H1 (cell line): ENCODE results near the gene SPAG17. TPM values are rescaled to one million over a fixed set of nuclear protein-coding genes. Genes with fewer than 3 reads are reported as not detected.

ENCODE experiments used
- CTCF ChIA-PET: fragments of 300-600 bp; sonication (Branson Sonifier 250); formaldehyde crosslinking; loops from one replicate; lab custom pipeline; 2021; ENCODE audit not compliant: partially characterized antibody; lab: Charles Lee
- POLR2A ChIA-PET: fragments of 300-600 bp; sonication (Branson Sonifier 250); formaldehyde crosslinking; loops from one replicate; lab custom pipeline; 2021; ENCODE audit warnings: inconsistent platforms; ENCODE audit not compliant: partially characterized antibody; lab: Charles Lee
- DNase-seq, 2 experiments: peaks; one replicate each; pipeline versions ENCODE4 v3.0.0 to v3.0.0-alpha.2; 2010 to 2022; ENCODE audit warnings: low spot score in 2 of 2, low read depth in 1 of 2, mixed read lengths in 1 of 2
- FAIRE-seq: peaks from 2 replicates; lab custom pipeline; 2011; peaks lifted over from hg19 to GRCh38; lab: Jason Lieb, UNC
- H2AFZ ChIP-seq: 2 replicates; pipeline ENCODE4 v1.8.1; 2012; ENCODE audit warnings: low read length, inconsistent platforms
- H2AK5ac ChIP-seq: 2 replicates; pipeline ENCODE4 v1.6.1; 2013; ENCODE audit warnings: low read depth, low read length
- H2BK120ac ChIP-seq: replicated peaks from 2 replicates; pipeline ENCODE3; 2013; ENCODE audit warnings: low read depth, low read length, inconsistent platforms
- H2BK12ac ChIP-seq: 2 replicates; pipeline ENCODE4 v1.6.1; 2013; ENCODE audit warnings: low read depth, low read length
- H2BK15ac ChIP-seq: 2 replicates; pipeline ENCODE4 v1.6.1; 2013; ENCODE audit warnings: low read length
- H2BK20ac ChIP-seq: 2 replicates; pipeline ENCODE4 v1.6.1; 2013; ENCODE audit warnings: low read length
- H2BK5ac ChIP-seq: 2 replicates; pipeline ENCODE4 v1.6.1; 2013; ENCODE audit warnings: low read depth, low read length
- H3K14ac ChIP-seq: 2 replicates; pipeline ENCODE4 v1.6.1; 2013; ENCODE audit warnings: inconsistent platforms; ENCODE audit not compliant: insufficient read length
- H3K18ac ChIP-seq: 2 replicates; pipeline ENCODE4 v1.6.1; 2013; ENCODE audit warnings: low read length; ENCODE audit errors: extremely low read depth
- H3K23ac ChIP-seq: 2 replicates; pipeline ENCODE4 v1.6.1; 2013; ENCODE audit warnings: inconsistent platforms; ENCODE audit not compliant: insufficient read length
- H3K23me2 ChIP-seq: 2 replicates; pipeline ENCODE4 v1.6.1; 2013; ENCODE audit warnings: low read depth, low read length
- H3K27ac ChIP-seq: 2 replicates; pipeline ENCODE4 v1.6.1; 2011; ENCODE audit warnings: low read depth, low read length, inconsistent platforms
- H3K27me3 ChIP-seq, 4 experiments: replicated peaks in 1 of 4; 1 replicate in 1 of 4; 2 replicates in 3 of 4; pipeline versions ENCODE4 v1.6.1 to v1.8.1; 2011 to 2013; ENCODE audit warnings: low read length in 3 of 4, mild to moderate bottlenecking in 3 of 4, inconsistent platforms in 2 of 4, mixed read lengths in 2 of 4, moderate library complexity in 1 of 4; ENCODE audit not compliant: control insufficient read depth in 3 of 4, insufficient read depth in 3 of 4; ENCODE audit errors: extremely low read depth in 1 of 4
- H3K36me3 ChIP-seq, 4 experiments: 2 replicates each; pipeline versions ENCODE4 v1.6.1 to v1.8.1; 2011 to 2013; ENCODE audit warnings: mild to moderate bottlenecking in 4 of 4, low read length in 3 of 4, moderate library complexity in 2 of 4, control low read depth in 1 of 4, inconsistent platforms in 1 of 4; ENCODE audit not compliant: insufficient read depth in 4 of 4, control insufficient read depth in 2 of 4
- H3K4ac ChIP-seq: replicated peaks from 2 replicates; pipeline ENCODE3; 2013; ENCODE audit warnings: low read length, low read depth, mixed read lengths, inconsistent platforms; ENCODE audit not compliant: insufficient read length
- H3K4me1 ChIP-seq, 4 experiments: replicated peaks in 1 of 4; 1 replicate in 1 of 4; 2 replicates in 3 of 4; pipeline versions ENCODE4 v1.6.1 to v1.8.1; 2011 to 2013; ENCODE audit warnings: low read length in 3 of 4, inconsistent platforms in 2 of 4, mixed read lengths in 1 of 4; ENCODE audit not compliant: insufficient read depth in 4 of 4, control insufficient read depth in 3 of 4
- H3K4me2 ChIP-seq, 2 experiments: 2 replicates each; pipeline versions ENCODE4 v1.6.1 to v1.8.1; 2011 to 2013; ENCODE audit warnings: low read depth in 2 of 2, low read length in 2 of 2, control low read depth in 1 of 2, inconsistent platforms in 1 of 2, mild to moderate bottlenecking in 1 of 2; ENCODE audit not compliant: insufficient read depth in 1 of 2
- H3K4me3 ChIP-seq, 4 experiments: fragments of 200-600, 300-600 bp in 1 of 4; sonication (generic), shearing (Covaris generic), sonication (Bioruptor Twin) in 1 of 4; 2 replicates each; pipeline versions ENCODE4 v1.5.1 to v1.8.1; 2011 to 2016; ENCODE audit warnings: low read length in 4 of 4, low read depth in 3 of 4, control low read depth in 2 of 4, inconsistent platforms in 2 of 4, mild to moderate bottlenecking in 2 of 4, mixed read lengths in 1 of 4, moderate library complexity in 1 of 4; ENCODE audit not compliant: insufficient read depth in 2 of 4; ENCODE audit errors: extremely low read depth in 1 of 4
- H3K56ac ChIP-seq: replicated peaks from 2 replicates; pipeline ENCODE3; 2013; ENCODE audit warnings: low read depth, mild to moderate bottlenecking, mixed read lengths, low read length, inconsistent platforms; ENCODE audit not compliant: insufficient read length
- H3K79me1 ChIP-seq: 2 replicates; pipeline ENCODE4 v1.6.1; 2013; ENCODE audit warnings: low read depth, low read length, control low read depth
- H3K79me2 ChIP-seq, 2 experiments: 2 replicates each; pipeline versions ENCODE4 v1.6.1 to v1.8.1; 2012 to 2013; ENCODE audit warnings: low read length in 2 of 2, mild to moderate bottlenecking in 2 of 2, inconsistent platforms in 1 of 2; ENCODE audit not compliant: insufficient read depth in 2 of 2, control insufficient read depth in 1 of 2
- H3K9ac ChIP-seq, 4 experiments: replicated peaks in 1 of 4; 1 replicate in 1 of 4; 2 replicates in 3 of 4; pipeline versions ENCODE4 v1.6.1 to v1.8.1; 2011 to 2013; ENCODE audit warnings: low read depth in 3 of 4, low read length in 3 of 4, control low read depth in 2 of 4, mild to moderate bottlenecking in 2 of 4, moderate library complexity in 2 of 4, inconsistent platforms in 1 of 4; ENCODE audit errors: extremely low read depth in 1 of 4
- H3K9me3 ChIP-seq, 2 experiments: 2 replicates each; pipeline versions ENCODE4 v1.6.1 to v1.8.1; 2012 to 2013; ENCODE audit warnings: mild to moderate bottlenecking in 2 of 2, moderate library complexity in 2 of 2, control low read depth in 1 of 2, inconsistent platforms in 1 of 2, low read depth in 1 of 2, low read length in 1 of 2, mixed read lengths in 1 of 2; ENCODE audit not compliant: insufficient read depth in 2 of 2
- H4K20me1 ChIP-seq, 2 experiments: replicated peaks in 1 of 2; 2 replicates each; pipeline versions ENCODE3 to v1.8.1; 2011 to 2013; ENCODE audit warnings: inconsistent platforms in 2 of 2, low read length in 2 of 2, mild to moderate bottlenecking in 1 of 2; ENCODE audit not compliant: insufficient read depth in 2 of 2, control insufficient read depth in 1 of 2
- H4K5ac ChIP-seq: 2 replicates; pipeline ENCODE4 v1.6.1; 2013; ENCODE audit warnings: low read length, low read depth, mixed read lengths, inconsistent platforms; ENCODE audit not compliant: insufficient read length
- H4K8ac ChIP-seq: 2 replicates; pipeline ENCODE4 v1.8.0; 2013; ENCODE audit warnings: mild to moderate bottlenecking, moderate library complexity, low read length, inconsistent platforms; ENCODE audit not compliant: insufficient read depth; ENCODE audit errors: extremely low read depth
- H4K91ac ChIP-seq: replicated peaks from 2 replicates; pipeline ENCODE3; 2013; ENCODE audit warnings: low read length, mixed read lengths, inconsistent platforms; ENCODE audit not compliant: insufficient read length
- BRCA1 ChIP-seq: IDR thresholded peaks from 2 replicates; pipeline ENCODE4 v1.6.1; 2012; ENCODE audit warnings: low read depth, low read length, improper control_type of control experiment
- CREB1 ChIP-seq: IDR thresholded peaks from 2 replicates; pipeline ENCODE4 v1.6.1; 2012; ENCODE audit warnings: inconsistent platforms
- HDAC6 ChIP-seq: IDR thresholded peaks from one replicate; pipeline ENCODE4 v1.7.1; 2012; ENCODE audit warnings: low read depth, mild to moderate bottlenecking, inconsistent platforms, low read length, moderate library complexity
- KDM1A ChIP-seq: fragments of 200-600, 300-600 bp; sonication (generic); IDR thresholded peaks from 2 replicates; pipeline ENCODE4 v1.7.1; 2016; ENCODE audit warnings: mild to moderate bottlenecking, low read length, borderline replicate concordance
- MAFK ChIP-seq: IDR thresholded peaks from 2 replicates; pipeline ENCODE4 v1.6.1; 2012; ENCODE audit warnings: low read depth, mild to moderate bottlenecking, improper control_type of control experiment, low read length
- NANOG ChIP-seq: IDR thresholded peaks from 2 replicates; pipeline ENCODE4 v1.6.1; 2011; ENCODE audit warnings: low read length, low read depth, mild to moderate bottlenecking, inconsistent platforms; ENCODE audit not compliant: insufficient read depth, poor library complexity, severe bottlenecking
- NRF1 ChIP-seq: IDR thresholded peaks from 2 replicates; pipeline ENCODE4 v1.6.1; 2011; ENCODE audit warnings: mild to moderate bottlenecking, low read depth, low read length, improper control_type of control experiment
- RNF2 ChIP-seq: fragments of 200-900, 300-1000 bp; sonication (generic); IDR thresholded peaks from 2 replicates; pipeline ENCODE4 v1.7.1; 2016; ENCODE audit warnings: borderline replicate concordance, low read depth, mild to moderate bottlenecking, antibody characterized with exemption, low read length; ENCODE audit not compliant: poor library complexity, severe bottlenecking; ENCODE audit errors: missing control alignments
- SUZ12 ChIP-seq: fragments of 200-600 bp; sonication (generic); IDR thresholded peaks from 2 replicates; pipeline ENCODE4 v1.6.1; 2012; ENCODE audit warnings: mild to moderate bottlenecking, inconsistent platforms, low read length, moderate library complexity, mixed read lengths
- YY1 ChIP-seq: IDR thresholded peaks from 2 replicates; pipeline ENCODE4 v1.6.1; 2011; ENCODE audit warnings: low read depth, mild to moderate bottlenecking, low read length
- WGBS, 2 experiments: shearing (Covaris generic) in 1 of 2; methylation state at CpG; one replicate each; pipeline versions ENCODE4 v1.1.6 to v1.1.7; 2013 to 2015; ENCODE audit warnings: low lambda C conversion rate in 2 of 2, mixed read lengths in 2 of 2, inconsistent platforms in 1 of 2, low coverage in 1 of 2, missing lambda C conversion rate in 1 of 2; ENCODE audit not compliant: insufficient replicate concordance in 2 of 2, insufficient coverage in 1 of 2, insufficient read length in 1 of 2; ENCODE audit errors: extremely low coverage in 1 of 2, missing lambda C conversion rate in 1 of 2; 5-methylcytosine and 5-hydroxymethylcytosine counted together
- polyA plus RNA-seq, 7 experiments: library from polyadenylated mRNA; depleted of rRNA in 3 of 7; stranded (reverse) in 5 of 7; unstranded in 2 of 7; fragments of >200 nt in 5 of 7; fragments of 200-250 nt in 2 of 7; gene quantifications; 1 replicate in 5 of 7; 2 replicates in 1 of 7; 4 replicates in 1 of 7; pipeline versions ENCODE4 v1.2.1 to v1.2.3, GENCODE V29; 2011 to 2013; ENCODE audit warnings: missing spikeins in 2 of 7, mixed read lengths in 2 of 7
- total RNA-seq: library from RNA; stranded (reverse); fragmentation: NEBNext Ultra II Directional; extraction: Animal tissue kit (Norgen Biotek cat#: 25700); gene quantifications from 2 replicates; pipeline ENCODE4 v1.2.1, GENCODE V29; 2021
- TF ChIP-seq, protein P1 (sequence below): IDR thresholded peaks from 2 replicates; pipeline ENCODE4 v1.6.1; 2012; ENCODE audit warnings: inconsistent platforms
- TF ChIP-seq, protein P2 (sequence below): IDR thresholded peaks from 2 replicates; pipeline ENCODE4 v1.6.1; 2011; ENCODE audit warnings: low read length, improper control_type of control experiment

Gene SPAG17
- total and polyA plus RNA-seq, 2 of the 8 experiments (the other 6 are each of a cell fraction or from before 2014, with no cell fraction given): 0.56 to 0.62 TPM

GRCh38 chr1:118123116-118123839 is 61.8 kb downstream of the SPAG17 start:
- DNase-seq: no peak
- Histone ChIP-seq H3K4me1 (no peaks in the 10 kb centered on the region), H3K14ac (no peak overlapping the region), H3K4me2 (no peak overlapping the region), H3K4ac (no peak overlapping the region), H2AFZ (no peak overlapping the region), H4K20me1 (no peaks in the 10 kb centered on the region), H3K9ac (no peak overlapping the region), H3K23me2 (no peaks in the 10 kb centered on the region), H2AK5ac (no peak overlapping the region), H3K9me3 (no peaks in the 10 kb centered on the region), H3K23ac (no peak overlapping the region), H3K27me3 (no peaks in the 10 kb centered on the region), H3K27ac (no peak overlapping the region), H3K36me3 (no peaks in the 10 kb centered on the region), H2BK15ac (no peak overlapping the region), H3K56ac (no peak overlapping the region), H3K79me2 (no peaks in the 10 kb centered on the region), H3K4me3 (no peak overlapping the region), H2BK120ac (no peak overlapping the region), H2BK5ac (no peak overlapping the region), H3K18ac (no peak overlapping the region), H2BK12ac (no peak overlapping the region), H2BK20ac (no peak overlapping the region), H4K91ac (no peak overlapping the region), H3K79me1 (no peaks in the 10 kb centered on the region), H4K8ac (no peak overlapping the region), H4K5ac (no peak overlapping the region)
- FAIRE-seq: no peak
- 92% methylated on average over 3 of the region's 3 CpGs; no CpG with 5 or more reads in 1 of the 2 experiments for WGBS, 2 experiments
- POLR2A ChIA-PET: no interaction called here
- CTCF ChIA-PET: no interaction called here
- TF ChIP-seq MAFK (no peak), KDM1A (no peak), HDAC6 (no peak), YY1 (no peak), CREB1 (no peak), NRF1 (no peak), RNF2 (no peak), BRCA1 (no peak), SUZ12 (no peak), NANOG (no peak)
- TF ChIP-seq, protein P1, sequence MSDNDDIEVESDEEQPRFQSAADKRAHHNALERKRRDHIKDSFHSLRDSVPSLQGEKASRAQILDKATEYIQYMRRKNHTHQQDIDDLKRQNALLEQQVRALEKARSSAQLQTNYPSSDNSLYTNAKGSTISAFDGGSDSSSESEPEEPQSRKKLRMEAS: no peak
- TF ChIP-seq, protein P2, sequence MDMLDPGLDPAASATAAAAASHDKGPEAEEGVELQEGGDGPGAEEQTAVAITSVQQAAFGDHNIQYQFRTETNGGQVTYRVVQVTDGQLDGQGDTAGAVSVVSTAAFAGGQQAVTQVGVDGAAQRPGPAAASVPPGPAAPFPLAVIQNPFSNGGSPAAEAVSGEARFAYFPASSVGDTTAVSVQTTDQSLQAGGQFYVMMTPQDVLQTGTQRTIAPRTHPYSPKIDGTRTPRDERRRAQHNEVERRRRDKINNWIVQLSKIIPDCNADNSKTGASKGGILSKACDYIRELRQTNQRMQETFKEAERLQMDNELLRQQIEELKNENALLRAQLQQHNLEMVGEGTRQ: no peak
